Liver (tissue), 9 donors: ENCODE results near the gene PIK3R5. TPM values are rescaled to one million over a fixed set of nuclear protein-coding genes. Genes with fewer than 3 reads are reported as not detected.

Experiments
- DNase-seq: peaks from one replicate; pipeline ENCODE4 v3.0.0-alpha.2; 2017; ENCODE audit warnings: low spot score
- H3K27ac ChIP-seq, 2 donors: one replicate each; pipeline ENCODE4 v1.7.0; 2013; ENCODE audit warnings: inconsistent platforms in 2 of 2, low read length in 2 of 2, control low read depth in 1 of 2, low read depth in 1 of 2, mild to moderate bottlenecking in 1 of 2
- H3K27me3 ChIP-seq, 4 donors: one replicate each; pipeline versions ENCODE4 v1.6.1 to v1.7.0; 2013; ENCODE audit warnings: low read length in 3 of 4, inconsistent platforms in 1 of 4, mild to moderate bottlenecking in 1 of 4, moderate library complexity in 1 of 4; ENCODE audit not compliant: control insufficient read depth in 4 of 4, insufficient read depth in 4 of 4
- H3K36me3 ChIP-seq, 4 donors: one replicate each; pipeline versions ENCODE4 v1.6.1 to v1.7.0; 2013; ENCODE audit warnings: low read length in 3 of 4, mild to moderate bottlenecking in 3 of 4, low read depth in 1 of 4, moderate library complexity in 1 of 4; ENCODE audit not compliant: control insufficient read depth in 4 of 4, insufficient read depth in 3 of 4
- H3K4me1 ChIP-seq, 4 donors: one replicate each; pipeline versions ENCODE4 v1.6.1 to v1.7.0; 2013; ENCODE audit warnings: low read length in 3 of 4, mild to moderate bottlenecking in 3 of 4, moderate library complexity in 1 of 4; ENCODE audit not compliant: control insufficient read depth in 4 of 4, insufficient read depth in 4 of 4
- H3K4me3 ChIP-seq, 3 donors: one replicate each; pipeline versions ENCODE4 v1.6.1 to v1.7.0; 2013; ENCODE audit warnings: low read length in 3 of 3, control low read depth in 1 of 3, low read depth in 1 of 3, mild to moderate bottlenecking in 1 of 3
- H3K9ac ChIP-seq, 2 donors: one replicate each; pipeline ENCODE4 v1.7.0; 2013; ENCODE audit warnings: low read length in 2 of 2, mild to moderate bottlenecking in 2 of 2, moderate library complexity in 2 of 2, control low read depth in 1 of 2, low read depth in 1 of 2
- H3K9me3 ChIP-seq, 4 donors: one replicate each; pipeline versions ENCODE4 v1.6.1 to v1.7.0; 2013; ENCODE audit warnings: low read length in 3 of 4; ENCODE audit not compliant: control insufficient read depth in 4 of 4
- ATF3 ChIP-seq: IDR thresholded peaks from 2 replicates; pipeline ENCODE4 v1.6.1; 2016; ENCODE audit warnings: antibody characterized with exemption
- CTCF ChIP-seq: fragments of 150-350 bp; IDR thresholded peaks from 2 replicates; pipeline ENCODE4 v1.5.1; 2017; ENCODE audit warnings: improper control_type of control experiment, low read depth, low read length; ENCODE audit not compliant: missing input control
- EGR1 ChIP-seq, 2 donors: IDR thresholded peaks; 2 replicates each; pipeline ENCODE4 v1.6.1; 2016 to 2018; ENCODE audit warnings: antibody characterized with exemption in 2 of 2, low read depth in 2 of 2
- FOXA1 ChIP-seq: IDR thresholded peaks from 2 replicates; pipeline ENCODE4 v1.6.1; 2016; ENCODE audit warnings: antibody characterized with exemption
- FOXA2 ChIP-seq: IDR thresholded peaks from 2 replicates; pipeline ENCODE4 v1.6.1; 2016; ENCODE audit warnings: antibody characterized with exemption
- GABPA ChIP-seq, 2 donors: IDR thresholded peaks in 1 of 2; conservative IDR thresholded peaks in 1 of 2; 2 replicates each; pipeline ENCODE4 v1.6.1; 2016; ENCODE audit warnings: antibody characterized with exemption in 2 of 2, mild to moderate bottlenecking in 1 of 2, moderate library complexity in 1 of 2
- HNF4A ChIP-seq, 2 donors: conservative IDR thresholded peaks; 2 replicates each; pipeline ENCODE4 v1.6.1; 2016; ENCODE audit warnings: antibody characterized with exemption in 2 of 2, mild to moderate bottlenecking in 2 of 2
- HNF4G ChIP-seq: IDR thresholded peaks from 2 replicates; pipeline ENCODE4 v1.6.1; 2016; ENCODE audit warnings: antibody characterized with exemption
- JUND ChIP-seq, 2 donors: IDR thresholded peaks; 2 replicates each; pipeline ENCODE4 v1.6.1; 2016; ENCODE audit warnings: antibody characterized with exemption in 2 of 2
- MAX ChIP-seq: IDR thresholded peaks from 2 replicates; pipeline ENCODE4 v1.6.1; 2016; ENCODE audit warnings: antibody characterized with exemption
- NR2F2 ChIP-seq: IDR thresholded peaks from 2 replicates; pipeline ENCODE4 v1.6.1; 2016; ENCODE audit warnings: antibody characterized with exemption
- RAD21 ChIP-seq, 2 donors: IDR thresholded peaks; 2 replicates each; pipeline ENCODE4 v1.6.1; 2016; ENCODE audit warnings: antibody characterized with exemption in 2 of 2, mild to moderate bottlenecking in 2 of 2
- REST ChIP-seq: IDR thresholded peaks from 2 replicates; pipeline ENCODE4 v1.6.1; 2016; ENCODE audit warnings: antibody characterized with exemption, mild to moderate bottlenecking
- RXRA ChIP-seq, 2 donors: IDR thresholded peaks; 2 replicates each; pipeline ENCODE4 v1.6.1; 2017 to 2018; ENCODE audit warnings: antibody characterized with exemption in 2 of 2, mild to moderate bottlenecking in 1 of 2
- SP1 ChIP-seq: IDR thresholded peaks from 2 replicates; pipeline ENCODE4 v1.6.1; 2018; ENCODE audit warnings: antibody characterized with exemption, mild to moderate bottlenecking
- TAF1 ChIP-seq: conservative IDR thresholded peaks from 2 replicates; pipeline ENCODE4 v1.6.1; 2016; ENCODE audit warnings: antibody characterized with exemption, mild to moderate bottlenecking
- YY1 ChIP-seq: IDR thresholded peaks from 2 replicates; pipeline ENCODE4 v1.6.1; 2016; ENCODE audit warnings: antibody characterized with exemption, mild to moderate bottlenecking
- ZBTB33 ChIP-seq: IDR thresholded peaks from 2 replicates; pipeline ENCODE4 v1.6.1; 2016; ENCODE audit warnings: antibody characterized with exemption
- WGBS: extraction: QIAGEN DNeasy Blood & Tissue Kit; methylation state at CpG from one replicate; pipeline ENCODE4 v1.1.7; 2013; 5-methylcytosine and 5-hydroxymethylcytosine counted together
- polyA plus RNA-seq, 2 donors: library from polyadenylated mRNA; stranded (reverse) in 1 of 2; unstranded in 1 of 2; fragments of 200-250 nt in 1 of 2; fragments of >200 nt in 1 of 2; fragmentation: Nextera tagmentation in 1 of 2; extraction: Ambion mirVana in 1 of 2; gene quantifications; one replicate each; pipeline versions ENCODE4 v1.2.1 to v1.2.3, GENCODE V29; 2013 to 2015
- total RNA-seq, 2 donors: library from RNA; depleted of rRNA; stranded (reverse); fragments of >200 nt; gene quantifications; one replicate each; pipeline ENCODE4 v1.2.3, GENCODE V29; 2014
- donor health status: healthy.
- donor health status: healthy.
- donor health status: healthy.
- donor health status: healthy.
- donor health status: healthy.

PIK3R5 gene
- total RNA-seq (1 to 10 TPM; 2.9 to 7.8 TPM), polyA plus RNA-seq (1 to 10 TPM in 1 of 2 donors, under 1 TPM in 1; 0.93 to 2.3 TPM)

GRCh38 chr17:8965394-8966168 lies at the start of gene PIK3R5:
Gene PIK3R5, minus strand, starts transcription at chr17:8965707. Its CDS starts 54,213 bp downstream, at chr17:8911494.
- Histone ChIP-seq H3K27ac (peak within 1 kb of the TSS; percentile 73 to 78), H3K4me1 (peaks cover 0 to 5% (median 0%) of the 10 kb centered on the region in 4 donors), H3K9me3 (no peaks in the 10 kb centered on the region), H3K4me3 (peak within 1 kb of the TSS; percentile 32 to 49 (median 48)), H3K27me3 (peaks cover 0 to 4% (median 2%) of the 10 kb centered on the region in 4 donors), H3K36me3 (no peaks in the 10 kb centered on the region), H3K9ac (no peak within 1 kb of the TSS)
- no peak for TF ChIP-seq ATF3
- no peak for TF ChIP-seq FOXA2
- no peak for TF ChIP-seq EGR1 (IDR thresholded peaks at IDR 0.05; ENCODE audit: low read depth in 2 of 2)
- TF ChIP-seq YY1: no peak
- no peak for TF ChIP-seq JUND (IDR thresholded peaks at IDR 0.05)
- no peak for TF ChIP-seq HNF4G
- no peak for TF ChIP-seq NR2F2
- no peak for TF ChIP-seq MAX
- TF ChIP-seq FOXA1: no peak
- no peak for TF ChIP-seq REST
- no peak for TF ChIP-seq HNF4A (conservative IDR thresholded peaks at IDR 0.05)
- peak; percentile 58 for DNase-seq
- WGBS: 6% methylated on average over 72 of the region's 72 CpGs

GRCh38 chr17:9011001-9011400 lies 45.5 kb upstream of the PIK3R5 start:
- Histone ChIP-seq H3K9me3 (no peaks in the 10 kb centered on the region), H3K9ac (no peak overlapping the region), H3K27me3 (peaks cover 0 to 7% (median 0%) of the 10 kb centered on the region in 4 donors), H3K36me3 (no peaks in the 10 kb centered on the region), H3K27ac (no peak overlapping the region), H3K4me3 (no peak overlapping the region), H3K4me1 (peaks cover 0 to 2% (median 0%) of the 10 kb centered on the region in 4 donors)
- no peak for DNase-seq
- TF ChIP-seq FOXA2 (no peak), RAD21 (IDR thresholded peaks at IDR 0.05) (no peak), GABPA (IDR thresholded peaks at IDR 0.05 in 1 of 2, conservative IDR thresholded peaks at IDR 0.05 in 1 of 2) (no peak), SP1 (no peak), ZBTB33 (no peak), REST (no peak), EGR1 (IDR thresholded peaks at IDR 0.05; ENCODE audit: low read depth in 2 of 2) (no peak), HNF4G (no peak), HNF4A (conservative IDR thresholded peaks at IDR 0.05) (no peak), ATF3 (no peak), JUND (IDR thresholded peaks at IDR 0.05) (no peak), MAX (no peak), FOXA1 (no peak), YY1 (no peak), RXRA (IDR thresholded peaks at IDR 0.05) (no peak), CTCF (no peak), TAF1 (no peak), NR2F2 (no peak)
- 92% methylated on average over 7 of the region's 7 CpGs for WGBS
